ENCODE measurements around the gene RASD2. TPM values are rescaled to one million over a fixed set of nuclear protein-coding genes. Genes with fewer than 3 reads are reported as not detected.

The RASD2 gene
- total and polyA plus RNA-seq, 2 experiments from 2014 or later, result 0.61 to 1.1 TPM

DNA sequence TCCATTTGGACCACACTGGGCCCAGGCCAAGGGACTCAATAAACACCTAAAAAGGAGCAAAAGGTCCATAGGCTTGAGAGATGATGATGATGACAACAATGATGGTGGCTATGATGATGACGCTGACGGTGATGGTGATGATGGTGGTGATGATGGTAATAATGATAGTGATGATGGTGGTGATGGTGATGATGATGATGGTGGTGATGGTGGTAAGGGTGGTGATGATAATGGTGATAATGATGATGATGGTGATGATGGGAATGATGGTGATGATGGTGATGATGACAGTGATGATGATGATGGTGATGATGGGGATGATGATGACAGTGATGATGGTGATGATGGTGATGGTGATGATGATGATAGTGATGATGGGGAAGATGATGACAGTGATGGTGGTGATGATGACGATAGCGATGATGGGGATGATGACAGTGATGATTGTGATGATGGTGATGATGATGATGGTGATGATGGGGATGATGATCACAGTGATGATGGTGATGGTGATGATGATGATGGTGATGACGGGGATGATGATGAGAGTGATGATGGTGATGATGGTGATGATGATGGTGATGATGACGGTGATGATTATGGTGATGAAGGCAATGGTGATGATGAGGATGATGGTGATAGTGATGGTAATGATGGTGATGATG lies 7.1 kb upstream of the RASD2 start:
- no peak overlapping the region for H3K27ac ChIP-seq
- DNase-seq (ENCODE audit: low read depth in 1 of 2, low spot score in 1 of 2), result no peak
- no peaks in the 10 kb centered on the region for H3K36me3 ChIP-seq
- H3K4me1 ChIP-seq (ENCODE audit: low read depth), result no peaks in the 10 kb centered on the region
- H3K27me3 ChIP-seq, result peaks cover 3% of the 10 kb centered on the region
- no peak for TF ChIP-seq CTCF (IDR thresholded peaks at IDR 0.05; ENCODE audit: low read depth, low read length)
- no peaks in the 10 kb centered on the region for H3K9me3 ChIP-seq (ENCODE audit: low read depth)
- H3K4me3 ChIP-seq, result no peak overlapping the region

GRCh38 chr22:35534091-35534490 lies 6.5 kb upstream of the RASD2 start:
- Histone ChIP-seq H3K9me3 (ENCODE audit: low read depth) (no peaks in the 10 kb centered on the region), H3K27me3 (peaks cover 3% of the 10 kb centered on the region), H3K27ac (no peak overlapping the region), H3K4me1 (ENCODE audit: low read depth) (no peaks in the 10 kb centered on the region), H3K36me3 (no peaks in the 10 kb centered on the region), H3K4me3 (no peak overlapping the region)
- no peak for TF ChIP-seq CTCF (IDR thresholded peaks at IDR 0.05; ENCODE audit: low read depth, low read length)
- DNase-seq (ENCODE audit: low read depth in 1 of 2, low spot score in 1 of 2), result no peak

- Histone ChIP-seq H3K27me3 (peaks cover 21% of the 10 kb centered on the region), H3K4me1 (ENCODE audit: low read depth) (no peaks in the 10 kb centered on the region), H3K36me3 (no peaks in the 10 kb centered on the region), H3K9me3 (ENCODE audit: low read depth) (no peaks in the 10 kb centered on the region), H3K4me3 (no peak overlapping the region), H3K27ac (no peak overlapping the region)
- no peak for TF ChIP-seq CTCF (IDR thresholded peaks at IDR 0.05; ENCODE audit: low read depth, low read length)
- DNase-seq (ENCODE audit: low read depth in 1 of 2, low spot score in 1 of 2), result no peak
Observed at GRCh38 chr22:35537232-35537631, 3.4 kb upstream of the RASD2 start.

DNA sequence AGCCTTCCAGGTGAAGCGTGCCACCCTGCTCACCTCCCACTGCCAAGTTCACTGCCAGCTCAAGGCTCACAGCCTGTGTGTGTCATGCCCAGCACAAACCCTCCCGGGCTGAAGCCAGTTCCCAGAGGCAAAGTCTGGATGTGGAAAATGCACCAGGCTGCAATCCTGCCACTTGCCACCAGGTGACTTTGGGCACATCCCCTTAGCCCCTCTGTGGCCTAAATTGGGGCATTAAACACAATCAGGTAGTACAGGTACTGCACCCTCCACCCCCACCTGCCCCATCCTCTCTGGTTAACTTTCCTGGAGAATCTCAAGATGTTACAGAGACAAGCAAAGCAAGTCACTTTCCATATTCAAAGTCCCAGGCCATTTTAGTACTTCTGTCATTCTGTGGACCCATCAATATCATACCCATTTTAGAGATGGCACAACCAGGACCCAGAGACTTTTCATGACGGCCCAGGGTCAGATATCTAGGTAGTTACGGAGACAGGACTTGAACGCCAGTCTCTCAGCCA lies 1.8 kb upstream of the RASD2 start:
- Histone ChIP-seq H3K9me3 (ENCODE audit: low read depth) (no peaks in the 10 kb centered on the region), H3K4me1 (ENCODE audit: low read depth) (no peaks in the 10 kb centered on the region), H3K27ac (no peak overlapping the region), H3K27me3 (peaks cover 38% of the 10 kb centered on the region), H3K4me3 (no peak overlapping the region), H3K36me3 (no peaks in the 10 kb centered on the region)
- DNase-seq (ENCODE audit: low read depth in 1 of 2, low spot score in 1 of 2), result peak; percentile 26 to 38
- peak; percentile 63 for TF ChIP-seq CTCF (IDR thresholded peaks at IDR 0.05; ENCODE audit: low read depth, low read length)

DNA sequence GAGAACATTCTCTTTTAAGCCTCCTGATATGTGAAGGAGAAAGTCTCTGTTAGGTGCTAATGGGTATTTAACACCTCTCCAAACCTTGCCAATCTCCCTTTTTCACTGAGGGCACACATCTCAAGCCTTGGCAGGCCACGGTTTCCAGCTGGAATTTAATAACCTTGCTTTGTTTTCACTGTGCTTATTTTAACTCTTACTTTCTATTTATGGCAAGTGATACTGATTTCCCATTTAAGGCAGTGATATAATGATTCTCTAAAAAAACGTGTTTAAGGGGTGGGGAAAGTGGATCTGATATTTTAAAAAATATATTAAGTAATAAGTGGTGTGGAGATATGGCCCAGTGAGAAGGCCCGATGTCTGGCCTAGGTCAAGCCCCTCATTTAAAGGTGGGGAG lies 1.1 kb upstream of the RASD2 start:
- no peaks in the 10 kb centered on the region for H3K36me3 ChIP-seq
- no peaks in the 10 kb centered on the region for H3K9me3 ChIP-seq (ENCODE audit: low read depth)
- no peaks in the 10 kb centered on the region for H3K4me1 ChIP-seq (ENCODE audit: low read depth)
- H3K4me3 ChIP-seq, result peak overlapping the region; percentile 51
- no peak for DNase-seq (ENCODE audit: low read depth in 1 of 2, low spot score in 1 of 2)
- H3K27ac ChIP-seq, result no peak overlapping the region
- H3K27me3 ChIP-seq, result peaks cover 43% of the 10 kb centered on the region
- TF ChIP-seq CTCF (IDR thresholded peaks at IDR 0.05; ENCODE audit: low read depth, low read length), result no peak

All from cardiac muscle cell (in vitro differentiated cells and primary cell).